Spleen (tissue), 7 donors: ENCODE data around the gene ARNT2.

ENCODE experiments used
- POLR2A ChIP-seq, 3 donors: fragments of 450-650 bp; IDR thresholded peaks; one replicate each; pipeline ENCODE4 v1.5.1; 2017; ENCODE audit warnings: antibody characterized with exemption in 3 of 3, mild to moderate bottlenecking in 1 of 3
- TF ChIP-seq, protein P1 (sequence below), 11 experiments: fragments of 200-600 bp in 7 of 11; fragments of 450-650 bp in 4 of 11; sonication (generic) in 4 of 11; IDR thresholded peaks in 8 of 11; conservative IDR thresholded peaks in 3 of 11; 1 replicate in 7 of 11; 2 replicates in 4 of 11; pipeline versions ENCODE4 v1.4.0 to v1.8.0; 2016 to 2021; ENCODE audit warnings: antibody characterized with exemption in 11 of 11, inconsistent platforms in 4 of 11, mild to moderate bottlenecking in 1 of 11
- donor health status: DM: no; HTN: no; CAD: no; lungs with moderate emphysema.
- donor health status: DM: no; HTN: no; CAD: no.
- donor health status: DM: no; HTN: no; CAD: no.

DNA sequence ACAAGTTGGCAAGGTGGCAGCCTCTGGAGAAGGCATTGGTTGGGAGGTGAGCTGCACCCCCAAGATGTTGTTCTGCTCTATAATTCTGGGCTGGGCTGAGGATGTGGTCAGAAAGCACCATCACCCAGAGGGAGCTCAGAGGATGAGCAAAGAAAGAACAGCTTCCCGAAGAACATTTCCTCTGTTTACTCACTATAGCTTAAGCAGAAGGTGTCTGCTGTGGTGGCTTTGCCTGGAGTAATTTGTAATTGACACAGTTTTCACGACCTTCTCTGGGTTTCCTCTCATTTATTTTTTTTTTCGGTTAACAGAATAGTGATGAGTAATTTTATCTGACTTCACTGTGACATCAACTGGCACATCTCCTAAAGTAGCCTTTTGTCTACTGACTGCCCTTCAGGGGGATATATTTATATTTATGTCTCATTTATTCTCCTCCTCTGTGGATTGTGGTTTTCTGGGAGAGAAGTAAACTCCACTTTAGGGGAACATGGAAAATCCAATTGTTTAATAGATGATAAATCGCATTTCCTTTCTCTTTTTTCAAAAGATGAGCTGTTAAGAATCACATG, 241.4 kb downstream of the ARNT2 start:
- TF ChIP-seq, protein P1, sequence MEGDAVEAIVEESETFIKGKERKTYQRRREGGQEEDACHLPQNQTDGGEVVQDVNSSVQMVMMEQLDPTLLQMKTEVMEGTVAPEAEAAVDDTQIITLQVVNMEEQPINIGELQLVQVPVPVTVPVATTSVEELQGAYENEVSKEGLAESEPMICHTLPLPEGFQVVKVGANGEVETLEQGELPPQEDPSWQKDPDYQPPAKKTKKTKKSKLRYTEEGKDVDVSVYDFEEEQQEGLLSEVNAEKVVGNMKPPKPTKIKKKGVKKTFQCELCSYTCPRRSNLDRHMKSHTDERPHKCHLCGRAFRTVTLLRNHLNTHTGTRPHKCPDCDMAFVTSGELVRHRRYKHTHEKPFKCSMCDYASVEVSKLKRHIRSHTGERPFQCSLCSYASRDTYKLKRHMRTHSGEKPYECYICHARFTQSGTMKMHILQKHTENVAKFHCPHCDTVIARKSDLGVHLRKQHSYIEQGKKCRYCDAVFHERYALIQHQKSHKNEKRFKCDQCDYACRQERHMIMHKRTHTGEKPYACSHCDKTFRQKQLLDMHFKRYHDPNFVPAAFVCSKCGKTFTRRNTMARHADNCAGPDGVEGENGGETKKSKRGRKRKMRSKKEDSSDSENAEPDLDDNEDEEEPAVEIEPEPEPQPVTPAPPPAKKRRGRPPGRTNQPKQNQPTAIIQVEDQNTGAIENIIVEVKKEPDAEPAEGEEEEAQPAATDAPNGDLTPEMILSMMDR (IDR thresholded peaks at IDR 0.05 in 8 of 11, conservative IDR thresholded peaks at IDR 0.05 in 3 of 11): no peak
- TF ChIP-seq POLR2A (IDR thresholded peaks at IDR 0.05): no peak
